CD4-positive, alpha-beta T cell treated with Interleukin-17A for 1 hour (primary cell): ENCODE data around the gene STX17.
"Not testable (repeated sequence)": the region's sequence is repeated elsewhere in the genome, so short reads cannot be mapped to it uniquely, and the experiment has no call there.

Experiments used
- DNase-seq: peaks from one replicate; pipeline ENCODE4 v3.0.0-alpha.2; 2020

Gene STX17

GRCh38 chr9:99906403-99907207 lies at the start of gene STX17:
STX17 (plus strand) TSS chr9:99906654; CDS start chr9:99915240, 8,586 bp downstream.
- peak; percentile 84 for DNase-seq

- DNase-seq: not testable (repeated sequence)
These were observed 48.9 kb upstream of the STX17 start for GRCh38 chr9:99857576-99857975.

- no peak for DNase-seq
These were observed 48.4 kb upstream of the STX17 start for GRCh38 chr9:99858087-99858486.

GRCh38 chr9:99859243-99859980 lies 47.0 kb upstream of the STX17 start:
- no peak for DNase-seq

GRCh38 chr9:99860266-99860665 lies 46.2 kb upstream of the STX17 start:
- no peak for DNase-seq

GRCh38 chr9:99863955-99864354 lies 42.5 kb upstream of the STX17 start:
- DNase-seq: no peak

GRCh38 chr9:99866398-99866797 lies 40.1 kb upstream of the STX17 start:
- no peak for DNase-seq

GRCh38 chr9:99867536-99867935 lies 38.9 kb upstream of the STX17 start:
- DNase-seq: no peak

- DNase-seq: no peak
These were observed 38.5 kb upstream of the STX17 start for GRCh38 chr9:99867968-99868367.

- no peak for DNase-seq
These were observed 37.6 kb upstream of the STX17 start for GRCh38 chr9:99868845-99869244.

GRCh38 chr9:99870126-99870525 lies 36.3 kb upstream of the STX17 start:
- no peak for DNase-seq

- no peak for DNase-seq
These were observed 32.9 kb upstream of the STX17 start for GRCh38 chr9:99873531-99873930.

- DNase-seq: no peak
These were observed 32.4 kb upstream of the STX17 start for GRCh38 chr9:99873943-99874584.

GRCh38 chr9:99876190-99876589 lies 30.3 kb upstream of the STX17 start:
- no peak for DNase-seq

GRCh38 chr9:99878651-99879050 lies 27.8 kb upstream of the STX17 start:
- no peak for DNase-seq

GRCh38 chr9:99881769-99882168 lies 24.7 kb upstream of the STX17 start:
- no peak for DNase-seq

GRCh38 chr9:99885747-99886146 lies 20.7 kb upstream of the STX17 start:
- DNase-seq: no peak

GRCh38 chr9:99889120-99889519 lies 17.3 kb upstream of the STX17 start:
- DNase-seq: no peak

- no peak for DNase-seq
These were observed 11.6 kb upstream of the STX17 start for GRCh38 chr9:99894826-99895225.

GRCh38 chr9:99895510-99895909 lies 10.9 kb upstream of the STX17 start:
- no peak for DNase-seq

- no peak for DNase-seq
These were observed 10.3 kb upstream of the STX17 start for GRCh38 chr9:99896119-99896518.

- DNase-seq: no peak
These were observed 3.1 kb upstream of the STX17 start for GRCh38 chr9:99903393-99903792.

GRCh38 chr9:99905833-99906402 lies 536 bp upstream of the STX17 start:
- DNase-seq: no peak

GRCh38 chr9:99907208-99907532 lies 716 bp downstream of the STX17 start:
- no peak for DNase-seq
